Measurements from ENCODE around the gene ZNF316.

GRCh38 chr7:6588566-6588965, 48.6 kb upstream of the ZNF316 start:
- no peak for TF ChIP-seq CTCF (IDR thresholded peaks at IDR 0.05; ENCODE audit: low read length)
- TF ChIP-seq EZH2 (optimal IDR thresholded peaks at IDR 0.05; ENCODE audit: low read depth, low read length): no peak
- no peak for TF ChIP-seq EZH2phosphoT487 (IDR thresholded peaks at IDR 0.05; ENCODE audit: low read length)

Data from MM.1S (cell line).